GM21528 (cell line): ENCODE measurements around the gene PRICKLE2.

Experiments used
- ATAC-seq: cut with Tn5 transposase; IDR thresholded peaks from one replicate; pipeline ENCODE4 v1.9.1; 2021; ENCODE audit warnings: mild to moderate bottlenecking, moderate library complexity; ENCODE audit not compliant: unreplicated experiment, low FRiP score

PRICKLE2 gene

DNA sequence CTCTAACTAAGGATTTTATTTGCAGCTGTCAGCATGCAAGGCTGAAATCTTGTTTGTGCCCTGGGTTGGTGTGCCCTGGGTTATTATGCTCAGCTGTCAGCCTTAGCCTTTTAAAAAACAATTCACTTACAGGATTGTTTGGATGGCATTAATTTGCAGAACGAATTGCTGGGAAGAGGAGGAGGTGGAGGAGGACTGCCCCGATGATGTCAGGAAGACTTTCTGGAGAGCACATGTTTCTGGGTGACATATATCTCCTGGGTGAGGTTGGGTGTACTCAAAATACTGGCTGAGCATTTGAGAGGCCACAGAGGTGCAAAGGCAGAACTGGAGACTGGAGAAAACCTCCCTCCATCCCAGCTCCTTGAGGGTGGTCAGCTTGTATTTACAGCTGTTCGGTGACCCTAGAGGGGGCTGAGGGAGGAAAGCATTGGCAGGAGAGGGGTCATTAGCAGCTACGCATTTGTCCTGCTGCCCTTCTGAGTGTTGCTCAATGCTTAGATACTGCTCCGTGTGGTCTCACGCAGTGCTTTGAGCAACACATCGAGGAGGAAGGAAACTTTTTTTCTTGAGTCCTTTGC lies 142.2 kb downstream of the PRICKLE2 start:
- no peak for ATAC-seq

DNA sequence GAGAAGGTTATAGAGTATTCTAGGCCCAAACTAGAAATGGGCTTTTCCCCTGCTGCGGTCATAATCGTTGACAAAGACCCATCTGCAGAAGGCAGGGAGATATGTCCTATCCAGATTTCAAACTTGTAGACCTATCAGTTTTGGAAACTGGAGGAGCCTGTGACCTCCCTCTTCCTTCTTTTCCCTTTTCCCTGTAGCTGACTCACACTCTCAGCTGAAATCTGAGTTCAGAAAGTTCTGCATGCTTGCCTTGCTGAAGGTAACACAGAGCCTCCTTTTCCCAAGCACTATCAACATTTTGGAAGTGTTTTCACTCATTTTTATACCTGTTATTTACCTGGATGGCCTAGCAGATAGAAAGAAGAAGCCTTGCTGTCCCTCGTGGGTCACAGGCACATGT lies 142.9 kb downstream of the PRICKLE2 start:
- ATAC-seq, result no peak

DNA sequence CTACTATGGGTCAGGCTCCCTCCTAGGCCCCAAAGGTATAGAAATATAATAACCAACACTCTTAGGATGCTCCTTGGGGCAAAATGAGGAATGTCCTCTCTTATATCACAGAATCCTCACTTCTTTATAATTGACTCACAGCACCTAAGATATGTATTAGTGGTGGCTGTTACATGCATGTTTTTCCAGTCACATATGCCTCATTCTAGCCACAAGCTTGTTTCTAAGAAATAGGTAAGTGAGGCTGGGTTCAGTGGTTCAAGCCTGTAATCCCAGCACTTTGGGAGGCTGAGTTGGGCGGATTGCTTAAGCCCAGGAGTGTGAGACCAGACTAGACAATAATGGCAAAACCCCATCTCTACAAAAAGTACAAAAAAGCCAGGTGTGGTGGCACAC lies 144.0 kb downstream of the PRICKLE2 start:
- ATAC-seq, result no peak

DNA sequence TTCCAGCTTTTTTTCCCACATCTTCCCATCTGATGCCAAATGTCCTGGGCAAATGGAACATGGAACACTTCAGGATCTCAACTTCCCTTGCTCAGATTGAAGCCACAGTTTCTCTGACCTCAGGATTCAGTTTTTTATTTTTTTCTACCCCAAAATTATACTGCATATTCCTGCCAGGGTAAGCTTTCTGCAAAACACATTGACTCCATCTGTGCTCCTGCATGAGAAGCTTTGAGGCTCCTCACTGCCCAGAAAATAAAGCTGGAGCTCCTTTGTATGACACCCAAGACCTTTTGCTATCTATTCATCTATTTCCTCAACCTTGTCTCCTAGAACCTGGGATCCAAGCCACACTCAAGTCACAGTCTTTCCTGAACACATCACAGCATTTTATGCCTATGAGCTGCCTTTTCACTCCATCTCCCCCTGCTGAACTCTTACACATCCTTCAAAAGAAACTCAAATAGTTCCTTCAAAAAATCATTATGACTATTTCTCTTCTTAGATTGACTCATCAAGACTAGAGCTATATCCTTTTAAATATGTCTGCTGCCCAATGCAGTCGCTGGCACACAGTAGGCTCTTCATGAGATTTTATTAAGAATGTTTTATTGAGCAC lies 144.5 kb downstream of the PRICKLE2 start:
- no peak for ATAC-seq

DNA sequence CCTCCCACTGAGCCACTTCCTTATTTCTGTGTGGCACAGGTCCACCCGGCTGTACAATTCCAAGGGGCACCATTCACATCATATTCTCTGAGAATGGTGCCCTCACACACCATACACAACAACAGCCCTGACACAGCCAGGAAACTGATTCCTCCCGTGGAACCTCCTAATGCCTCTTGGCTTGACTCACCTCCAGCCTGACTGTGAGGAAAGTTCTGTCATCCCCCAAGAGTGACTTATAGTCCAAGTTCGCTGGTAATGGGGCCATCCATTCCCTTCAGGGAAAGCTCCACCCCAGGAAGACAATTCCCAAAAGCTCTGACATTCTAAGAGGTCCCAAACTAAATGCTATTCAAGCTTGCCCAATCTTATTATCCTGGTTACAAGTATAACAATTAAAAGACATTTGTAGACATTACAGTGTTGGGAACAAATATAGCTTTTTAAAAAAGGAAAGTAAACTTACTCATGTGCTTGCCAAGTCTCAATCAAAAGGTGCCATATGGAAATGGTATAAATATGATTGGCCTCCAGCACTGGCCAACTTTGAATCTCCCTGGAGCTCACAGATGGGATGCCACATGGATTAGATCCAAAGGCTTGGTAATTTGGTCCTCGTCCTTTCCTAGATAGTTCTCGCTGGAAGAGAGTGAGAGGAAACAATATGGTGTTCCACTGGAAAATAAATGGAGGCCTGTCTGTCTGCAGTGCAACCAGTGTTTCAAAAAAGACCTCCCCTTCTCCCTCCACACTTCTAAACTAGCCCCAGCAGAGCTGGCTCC lies 145.7 kb downstream of the PRICKLE2 start:
- no peak for ATAC-seq

DNA sequence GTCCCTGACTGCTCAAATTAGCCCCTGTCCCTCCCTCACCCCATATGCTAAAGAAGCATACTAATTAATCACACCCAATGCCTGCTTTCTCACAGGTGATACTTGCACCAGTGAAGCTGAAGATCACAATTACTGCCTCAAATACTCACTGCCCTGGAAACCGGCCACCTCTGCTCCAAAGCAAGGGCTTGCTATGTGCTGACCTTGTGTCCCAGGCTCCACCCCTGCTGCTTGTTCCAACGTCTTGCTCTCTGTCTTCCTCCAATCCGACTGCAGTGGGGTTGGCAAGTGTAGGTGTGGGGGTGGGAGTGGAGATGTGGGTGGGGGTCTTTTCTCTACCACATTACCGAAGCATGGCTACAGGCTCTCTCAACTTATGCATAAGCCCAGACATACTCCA lies 146.3 kb downstream of the PRICKLE2 start:
- ATAC-seq, result no peak

DNA sequence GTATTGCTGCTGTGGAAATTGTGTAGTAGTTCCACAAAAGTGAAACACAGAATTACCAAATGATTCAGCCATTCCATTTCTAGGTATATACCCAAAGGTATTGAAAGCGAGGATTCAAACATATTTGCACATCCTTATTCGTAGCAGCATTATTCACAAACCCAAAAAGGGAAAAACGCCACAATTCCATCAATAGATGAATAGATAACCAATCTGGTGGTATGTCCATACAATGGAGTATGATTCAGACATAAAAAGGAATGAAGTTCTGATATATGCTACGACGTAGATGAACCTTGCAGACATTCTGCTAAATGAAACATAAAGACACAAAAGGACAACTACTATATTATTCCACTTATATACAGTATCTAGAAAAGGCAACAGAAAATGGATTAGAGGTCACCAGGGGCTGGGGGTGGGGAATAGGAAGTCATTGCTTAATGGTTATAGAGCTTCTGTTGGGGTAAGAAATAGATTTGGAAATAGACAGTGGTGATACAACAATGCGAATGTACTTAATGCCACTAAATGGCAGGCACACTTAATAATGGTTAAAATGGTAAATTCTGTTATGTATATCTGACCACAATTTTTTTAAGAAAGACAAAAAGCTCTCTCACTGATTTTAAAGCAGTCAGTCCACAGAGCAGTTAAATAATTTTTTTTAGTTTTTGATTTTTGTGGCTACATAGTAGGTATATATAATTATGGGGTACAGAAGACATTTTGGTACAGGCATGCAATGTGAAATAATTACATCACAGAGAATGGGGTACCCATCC lies 150.2 kb downstream of the PRICKLE2 start:
- no peak for ATAC-seq

DNA sequence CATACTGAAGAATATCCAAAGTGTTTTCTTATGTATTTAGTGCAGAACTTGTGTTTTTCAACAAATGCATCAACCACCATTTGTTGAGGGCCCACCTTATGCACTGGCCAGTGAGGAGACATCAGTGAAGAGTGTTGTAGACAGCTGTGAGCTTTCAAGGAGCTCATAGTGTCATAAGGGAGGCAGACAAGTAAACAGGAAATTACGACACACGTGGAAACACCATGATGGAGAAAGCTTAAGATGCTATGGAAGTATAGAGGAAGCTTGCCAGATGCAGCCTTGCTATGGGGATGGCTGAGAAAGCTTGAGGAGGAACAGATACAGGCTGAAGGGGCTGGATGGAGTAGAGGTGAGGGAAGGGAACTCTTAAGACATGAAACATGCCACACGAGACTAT lies 151.2 kb downstream of the PRICKLE2 start:
- ATAC-seq, result no peak

DNA sequence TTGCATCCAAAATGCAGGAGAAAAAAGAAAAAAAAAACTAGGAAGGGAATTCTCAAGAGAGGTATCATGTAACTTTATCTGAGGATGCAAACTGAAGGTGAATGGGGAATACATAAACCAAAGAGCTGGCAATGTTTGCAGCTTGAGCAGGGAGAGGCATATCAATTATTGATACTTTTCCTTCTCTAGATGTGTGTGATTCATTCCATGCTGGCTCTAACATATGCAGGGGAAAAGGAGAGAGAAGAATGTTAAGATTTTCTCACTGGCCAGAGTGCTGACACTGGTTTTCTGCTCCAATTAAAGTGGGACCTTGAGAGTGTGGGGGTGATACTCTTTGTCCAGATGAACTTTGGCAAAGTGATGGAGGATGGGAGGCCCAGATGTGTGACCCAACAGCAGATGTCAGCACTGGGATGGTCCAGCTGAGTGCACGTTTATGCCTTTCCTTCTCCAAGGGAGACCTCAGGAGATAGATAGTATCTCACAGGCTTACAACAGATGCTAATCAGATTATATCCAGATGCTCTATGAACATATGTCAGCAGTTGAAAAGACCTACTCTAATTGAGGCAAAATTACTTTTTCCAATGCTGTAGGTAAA lies 152.0 kb downstream of the PRICKLE2 start:
- ATAC-seq, result no peak

DNA sequence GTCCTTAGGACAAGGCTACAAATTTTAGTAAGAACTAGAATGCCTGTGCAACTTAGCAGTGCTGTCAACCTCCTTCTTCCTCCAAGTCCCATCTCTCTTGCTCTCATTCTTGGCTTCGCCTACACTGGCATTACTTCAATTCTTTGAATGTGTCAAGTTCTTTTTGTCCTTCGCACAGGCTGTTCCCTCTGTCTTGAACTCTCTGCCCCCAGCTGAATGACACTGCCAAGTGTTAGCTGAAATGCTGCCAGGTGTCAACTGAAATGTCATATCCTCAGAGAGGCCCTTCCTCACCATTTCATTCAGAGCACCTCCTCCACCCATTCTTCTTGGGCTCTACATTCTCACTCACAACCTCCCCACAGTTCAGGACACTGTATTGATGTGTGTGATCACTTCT lies 153.1 kb downstream of the PRICKLE2 start:
- ATAC-seq, result no peak

DNA sequence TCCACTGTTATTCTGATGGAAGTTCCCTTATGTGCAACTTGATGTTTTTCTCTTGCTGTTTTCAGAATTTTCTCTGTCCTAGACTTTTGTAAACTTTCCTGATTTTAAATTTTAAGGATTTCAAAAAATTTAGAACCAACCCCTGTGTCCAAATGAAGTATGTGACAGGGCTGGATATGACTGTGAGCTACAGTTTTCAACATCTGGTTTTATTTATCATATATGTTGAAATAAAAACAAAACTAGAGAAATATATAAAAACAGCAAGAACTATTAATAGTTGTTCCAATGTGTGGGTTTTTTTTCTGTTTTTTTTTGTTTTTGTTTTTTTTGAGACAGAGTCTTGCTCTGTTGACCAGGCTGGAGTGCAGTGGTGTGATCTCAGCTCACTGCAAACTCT lies 154.6 kb downstream of the PRICKLE2 start:
- no peak for ATAC-seq

DNA sequence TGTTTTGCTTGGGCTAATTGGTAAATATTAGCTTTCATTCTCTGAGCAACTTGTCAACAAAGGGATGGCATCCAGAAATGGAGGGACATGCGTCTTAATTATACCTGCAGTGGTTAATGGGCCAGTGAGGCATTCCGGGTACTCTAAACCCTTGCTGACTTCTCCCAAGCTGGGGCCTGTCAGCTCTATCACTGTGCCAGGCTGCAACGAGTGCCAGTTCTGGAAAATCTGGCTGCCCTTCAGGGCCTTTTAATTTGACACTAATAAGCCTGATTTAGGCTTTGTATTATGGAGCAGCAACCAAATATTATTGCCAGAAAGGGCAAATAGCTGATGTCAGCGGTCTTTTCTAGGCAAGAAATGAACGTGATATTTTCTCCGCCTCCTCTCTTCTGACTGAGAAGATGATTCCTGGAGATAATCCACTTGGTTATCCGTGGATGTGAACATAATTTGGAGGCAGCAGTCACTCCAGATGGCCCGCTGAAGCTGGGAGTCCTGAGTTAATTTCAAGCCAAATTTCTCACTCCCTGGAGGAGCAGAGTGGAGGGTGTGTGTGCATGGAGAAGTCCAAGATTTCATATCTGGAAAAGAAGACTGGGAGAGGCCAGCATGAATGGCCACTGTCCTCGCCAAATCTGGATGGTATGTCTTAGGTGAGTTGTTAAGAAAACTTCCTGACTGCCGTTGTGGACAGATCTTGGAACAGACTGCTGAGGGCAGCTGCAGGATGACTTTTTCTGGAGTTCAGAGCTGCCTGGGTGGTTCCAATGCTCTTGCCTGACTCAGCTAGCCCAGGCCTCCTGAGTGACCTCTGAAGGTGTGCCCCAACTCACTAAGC lies 157.5 kb downstream of the PRICKLE2 start:
- no peak for ATAC-seq

DNA sequence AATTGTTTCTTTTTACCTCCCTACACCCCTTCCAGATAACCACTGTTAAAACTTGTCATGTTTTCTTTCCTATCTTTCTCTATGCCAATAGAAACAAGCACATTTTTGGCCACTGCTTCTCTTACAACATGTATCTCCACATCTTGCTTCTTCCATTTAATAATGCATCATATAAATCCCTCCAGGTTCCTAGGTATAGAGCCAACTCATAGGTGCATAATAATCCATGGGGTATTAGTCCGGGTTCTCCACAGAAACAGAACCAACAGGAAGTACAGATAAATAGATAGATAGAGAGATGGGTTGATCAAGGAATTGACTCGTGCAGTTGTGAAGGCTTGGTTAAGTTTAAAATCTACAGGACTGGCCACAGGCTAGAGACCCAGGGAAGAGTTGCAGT lies 160.5 kb downstream of the PRICKLE2 start:
- ATAC-seq, result no peak

DNA sequence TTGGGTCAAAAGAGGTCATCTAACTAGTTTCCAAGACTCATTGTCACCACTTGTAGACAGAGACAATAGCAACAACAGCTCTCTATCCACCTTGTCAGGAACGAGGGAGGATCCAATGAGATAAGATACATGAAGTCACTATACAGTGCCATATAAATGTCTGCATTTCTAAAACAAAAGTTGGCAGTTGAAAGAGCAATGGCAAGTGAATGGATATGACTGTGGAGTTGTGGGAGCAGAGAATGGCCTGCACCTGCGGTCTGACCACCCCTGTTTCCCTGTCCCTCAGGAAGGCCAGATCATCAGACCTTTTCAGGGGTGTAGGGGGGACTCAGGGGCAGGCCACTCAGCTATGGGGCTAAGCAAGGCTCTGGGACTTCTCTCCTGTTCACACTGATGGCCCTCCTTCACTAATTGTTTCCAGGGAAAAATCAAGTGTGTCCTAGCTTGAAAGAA lies 161.3 kb downstream of the PRICKLE2 start:
- ATAC-seq, result no peak

DNA sequence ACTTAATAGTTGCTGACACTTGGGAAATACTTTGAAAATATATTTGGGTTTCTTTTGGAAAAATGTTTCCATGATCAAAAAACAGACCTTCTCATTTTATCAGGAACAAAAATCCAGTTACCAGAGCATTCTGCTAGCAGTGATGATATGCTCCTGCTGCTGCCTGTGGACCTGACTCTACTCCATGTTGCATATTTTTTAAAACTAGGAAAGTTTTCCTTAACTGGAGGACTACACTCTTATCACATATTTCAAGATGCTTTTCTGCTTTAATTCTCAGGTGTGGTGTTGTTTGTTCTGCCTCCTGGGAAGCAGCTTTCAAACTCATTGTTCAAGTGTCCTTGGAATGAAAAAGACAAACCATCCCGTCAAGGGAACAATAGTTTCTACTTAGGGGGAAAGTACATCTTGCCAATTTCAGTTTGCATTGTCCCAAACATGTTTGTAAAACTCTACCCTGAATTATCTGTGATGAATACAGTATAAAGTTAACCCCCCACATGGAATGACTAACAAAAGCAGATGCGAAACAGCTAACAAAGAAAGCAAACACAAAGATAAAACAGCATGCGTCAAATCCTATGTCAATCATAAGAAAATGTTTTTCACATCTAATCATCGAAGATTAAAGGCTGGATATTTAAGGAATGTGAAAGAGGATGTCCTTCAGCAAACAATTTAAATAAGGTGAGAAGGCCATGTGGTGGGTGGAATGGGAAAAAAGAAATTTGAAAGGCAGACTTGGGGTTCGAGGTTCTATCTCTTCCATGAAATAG lies 161.9 kb downstream of the PRICKLE2 start:
- ATAC-seq, result no peak

DNA sequence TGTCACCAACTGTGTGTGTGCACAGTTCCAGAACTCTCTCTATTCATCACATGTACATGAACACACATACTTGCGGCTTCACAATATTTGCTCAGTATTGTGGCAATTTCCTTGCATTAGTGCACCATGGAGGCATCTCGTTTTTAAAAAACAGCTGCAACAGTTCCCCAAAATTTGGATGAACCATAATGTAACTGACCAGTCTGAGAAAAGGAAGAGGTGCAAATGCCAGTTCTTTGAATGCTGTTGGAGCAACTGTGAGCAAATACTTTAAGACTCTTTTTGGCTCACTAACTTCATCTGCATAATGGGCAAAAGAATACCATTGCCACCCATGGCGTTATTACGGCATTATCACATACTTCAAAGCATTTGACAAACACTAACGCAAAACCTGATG lies 163.6 kb downstream of the PRICKLE2 start:
- no peak for ATAC-seq

DNA sequence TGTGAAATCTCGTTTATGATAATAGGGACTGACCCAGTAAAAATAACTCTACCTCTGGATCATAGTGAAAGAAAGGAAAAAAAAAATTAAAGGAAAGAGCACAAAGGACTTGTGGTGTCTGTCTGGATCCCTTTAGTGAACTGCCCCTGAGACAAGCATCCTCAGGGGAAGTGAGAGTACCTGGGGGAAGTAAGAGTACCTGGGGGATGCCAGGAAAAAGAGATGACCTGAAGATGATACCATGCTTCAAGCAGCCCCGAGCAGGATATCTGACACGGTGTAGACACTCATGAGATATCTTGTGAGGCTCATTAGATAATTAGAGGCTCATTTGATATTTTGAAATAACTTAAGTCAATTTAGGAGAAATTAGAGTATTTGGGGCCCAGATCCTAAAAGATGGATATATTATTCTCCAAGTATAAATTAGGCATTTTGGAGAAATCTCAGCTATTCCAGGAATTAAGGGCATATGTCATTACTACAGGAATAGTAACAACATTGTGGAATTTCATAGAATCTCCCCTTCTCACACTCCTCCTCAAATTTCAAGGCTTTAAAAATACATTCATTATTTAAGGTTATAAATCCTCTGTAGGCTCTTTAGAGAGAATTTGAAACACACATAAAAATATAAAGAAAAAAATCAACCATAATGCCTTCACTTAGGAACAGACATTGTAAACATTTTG lies 165.6 kb downstream of the PRICKLE2 start:
- no peak for ATAC-seq

DNA sequence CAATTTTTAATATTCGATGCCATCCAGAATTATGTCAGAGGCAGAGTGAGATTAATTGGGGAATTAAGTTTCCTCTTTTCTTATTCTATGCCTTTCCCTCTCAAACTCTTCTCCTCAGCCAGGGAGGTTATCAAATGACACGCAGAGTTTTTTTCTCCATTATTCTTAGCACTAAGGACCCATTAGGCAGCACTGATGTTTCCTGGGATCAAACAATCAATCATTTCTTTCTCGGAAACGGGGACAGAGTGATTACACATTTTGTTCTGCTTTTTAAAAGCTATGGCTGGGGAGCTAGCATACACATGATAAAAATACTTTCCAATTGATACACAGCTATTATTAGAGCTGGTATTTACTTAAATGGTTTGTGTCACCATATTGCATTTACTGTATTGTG lies 166.7 kb downstream of the PRICKLE2 start:
- ATAC-seq, result no peak

DNA sequence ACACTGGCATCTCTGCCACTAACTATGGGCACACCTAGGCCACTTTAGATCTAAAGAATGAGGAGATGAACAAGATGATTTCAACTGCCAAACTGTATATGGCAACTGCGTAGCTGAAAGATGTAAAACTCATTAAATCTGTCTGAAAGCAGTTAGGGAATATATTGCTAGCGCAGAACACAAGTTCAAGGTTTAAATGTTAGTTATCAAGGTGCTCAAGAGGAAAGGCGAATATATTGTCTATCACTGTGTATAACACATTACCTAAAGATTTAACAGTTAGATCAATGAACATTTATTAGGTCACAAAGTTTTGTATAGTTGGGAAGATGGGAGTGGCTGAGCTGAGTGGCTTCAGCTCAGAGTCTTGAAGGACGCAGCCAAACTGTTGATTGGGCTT lies 168.0 kb downstream of the PRICKLE2 start:
- no peak for ATAC-seq
